Measurements from ENCODE around the gene SP140. TPM values are rescaled to one million over a fixed set of nuclear protein-coding genes. Genes with fewer than 3 reads are reported as not detected.
"Not testable (repeated sequence)": the region's sequence is repeated elsewhere in the genome, so short reads cannot be mapped to it uniquely, and the experiment has no call there.

SP140 gene
- total RNA-seq, 1 experiment from 2014 or later = 0.11 TPM

DNA sequence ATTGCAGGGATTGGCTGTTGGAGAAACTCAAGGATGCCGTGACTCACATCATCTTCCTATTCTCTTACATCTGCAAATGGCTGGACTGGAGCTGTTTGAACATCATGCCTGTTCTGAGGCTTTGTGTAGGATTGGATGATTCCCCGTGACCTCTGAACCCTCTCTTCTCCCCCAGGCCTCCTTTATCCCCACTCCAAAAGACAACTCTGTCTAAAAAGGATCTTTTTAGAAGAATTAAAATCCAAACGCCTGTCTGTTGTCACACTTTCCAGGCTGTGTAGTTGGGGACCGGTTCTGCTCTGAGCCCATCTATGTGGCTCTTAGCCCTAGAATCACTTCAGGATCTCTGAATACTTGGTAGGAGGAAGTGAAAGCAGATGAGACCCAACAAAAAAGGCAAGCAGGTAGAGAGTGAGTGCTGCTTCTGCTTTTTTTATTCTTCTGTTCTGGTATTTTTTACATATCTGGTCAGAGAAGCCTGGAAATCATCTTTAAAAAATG, 565 bp downstream of the SP140 start:
- DNase-seq (ENCODE audit: low read depth) = no peak

DNA sequence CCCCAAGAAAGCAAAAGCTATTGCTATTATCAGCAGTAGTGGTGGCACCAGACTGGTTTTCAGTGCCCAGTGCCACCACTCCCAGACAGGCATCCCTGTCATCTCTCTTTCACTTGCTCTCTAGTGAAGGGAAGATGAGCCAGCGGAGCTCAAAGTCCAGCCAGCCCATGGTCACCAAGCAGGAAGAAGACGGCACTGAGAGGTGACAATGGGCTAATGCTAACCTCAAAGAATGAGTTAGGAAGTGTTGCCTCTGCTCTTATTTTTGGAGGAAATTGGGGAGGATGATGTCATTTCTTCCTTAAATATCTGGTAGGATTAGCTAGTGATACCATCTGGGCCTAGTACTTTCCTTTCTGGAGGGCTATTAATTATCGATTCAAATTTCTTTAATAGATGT, 1.7 kb downstream of the SP140 start:
- DNase-seq (ENCODE audit: low read depth) = no peak

GRCh38 chr2:230230087-230230486, 4.6 kb downstream of the SP140 start:
- peak; percentile 81 for DNase-seq (ENCODE audit: low read depth)

- DNase-seq (ENCODE audit: low read depth) = no peak
These were observed 5.1 kb downstream of the SP140 start for GRCh38 chr2:230230496-230231200.

DNA sequence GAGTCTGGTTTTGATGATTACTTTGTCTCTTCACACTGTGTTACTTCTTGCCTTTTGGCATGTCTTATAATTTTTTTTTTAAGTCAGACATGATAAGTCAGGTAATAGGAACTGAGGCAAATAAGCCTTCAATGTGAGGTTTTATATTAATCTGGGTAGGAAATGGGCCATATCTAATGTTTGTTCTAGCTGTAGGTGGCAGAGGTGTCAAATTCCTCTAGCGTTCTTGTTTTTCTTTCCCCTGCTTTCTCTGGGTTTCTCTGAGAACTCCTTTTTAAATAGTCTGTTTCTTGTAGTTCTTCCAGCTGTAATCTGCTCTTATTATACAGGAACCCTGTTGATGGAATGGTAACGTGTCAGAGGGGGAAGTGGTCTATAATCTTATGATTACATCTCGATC, 5.7 kb downstream of the SP140 start:
- DNase-seq (ENCODE audit: low read depth) = no peak

DNA sequence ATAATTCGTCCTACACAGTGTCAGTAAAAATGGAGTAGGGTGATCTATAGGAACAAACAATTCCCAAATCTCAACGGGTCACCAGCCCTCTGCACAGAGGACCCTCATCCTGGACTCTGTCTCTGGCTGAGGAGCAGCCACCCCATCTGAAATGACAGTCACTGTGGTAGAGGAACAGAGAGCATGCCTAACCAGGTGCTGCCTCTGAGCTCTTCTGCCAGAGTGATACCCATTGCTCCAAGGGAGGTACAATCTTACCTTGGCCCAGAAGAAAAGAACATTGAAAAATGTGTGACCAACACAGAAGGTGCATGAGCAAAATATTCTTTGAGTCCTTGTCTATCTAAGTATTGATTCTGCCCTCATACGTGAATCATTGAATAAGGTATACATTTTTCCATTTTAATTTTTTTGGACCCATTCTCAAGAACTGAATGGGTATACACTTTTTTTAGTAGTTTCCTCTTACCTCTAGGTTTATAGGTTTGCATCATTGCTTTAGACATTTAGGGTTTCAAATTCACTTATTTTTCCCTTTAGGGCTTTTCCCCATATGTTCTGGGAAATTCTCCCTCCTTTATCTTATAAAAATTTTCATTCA, 8.7 kb downstream of the SP140 start:
- no peak for DNase-seq (ENCODE audit: low read depth)

GRCh38 chr2:230234845-230235244, 9.3 kb downstream of the SP140 start:
- peak; percentile 5 for DNase-seq (ENCODE audit: low read depth)

DNA sequence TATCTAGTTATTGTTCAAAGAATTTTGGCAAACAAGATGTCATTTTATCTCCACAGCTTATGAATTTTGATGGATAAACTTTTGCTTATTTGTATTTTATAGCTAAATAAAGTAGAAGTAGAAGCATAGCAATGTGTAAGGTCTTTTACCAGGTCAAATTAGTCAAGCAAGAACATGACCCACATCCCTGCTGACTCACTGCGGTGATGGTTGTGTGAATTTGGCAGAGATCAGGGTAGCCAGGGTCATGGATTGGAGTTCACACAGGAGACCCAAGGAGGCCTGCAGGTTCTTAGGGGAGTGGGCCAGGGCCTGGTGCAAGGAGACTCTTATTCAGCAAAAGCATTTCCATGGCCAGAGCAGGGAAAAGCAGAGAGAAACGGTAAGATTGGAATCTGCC, 18.7 kb downstream of the SP140 start:
- DNase-seq (ENCODE audit: low read depth) = no peak

GRCh38 chr2:230246206-230246605, 20.7 kb downstream of the SP140 start:
- DNase-seq (ENCODE audit: low read depth) = no peak

- no peak for DNase-seq (ENCODE audit: low read depth)
These were observed 24.7 kb downstream of the SP140 start for GRCh38 chr2:230250231-230250630.

DNA sequence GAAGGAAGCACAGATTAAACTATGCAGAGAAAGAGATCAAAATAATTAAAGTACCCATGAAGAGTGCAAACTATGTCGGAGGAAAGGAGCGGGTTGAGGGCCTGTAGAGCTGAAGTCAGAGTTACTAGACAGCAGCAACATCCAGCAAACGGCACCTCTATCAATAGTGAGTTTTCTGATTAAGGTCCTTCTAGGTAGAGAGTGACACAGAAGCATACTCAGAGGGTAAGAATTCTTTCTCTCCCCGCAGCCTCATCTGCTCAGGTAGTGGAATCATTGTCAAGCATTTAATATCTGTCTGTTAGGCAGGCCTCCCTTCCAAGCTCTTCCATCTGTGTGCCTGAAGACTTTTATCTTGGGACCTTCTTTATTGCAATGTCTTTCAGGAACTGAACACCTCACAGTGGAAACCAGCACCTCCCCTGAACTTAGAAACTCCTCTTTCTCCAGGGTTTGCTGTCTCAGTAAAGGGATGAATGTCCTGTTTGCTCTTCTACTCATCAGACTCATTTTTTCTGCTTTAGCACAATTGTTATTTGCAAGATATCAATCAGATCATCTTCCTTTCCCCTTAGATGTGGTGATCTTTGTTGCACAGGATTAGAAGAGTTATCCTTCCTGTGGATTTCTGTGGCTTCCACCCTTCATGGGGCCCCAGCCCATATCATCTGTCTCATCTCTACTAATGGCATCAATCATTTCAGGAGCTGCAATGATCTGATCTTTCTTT, 28.8 kb downstream of the SP140 start:
- DNase-seq (ENCODE audit: low read depth) = no peak

DNA sequence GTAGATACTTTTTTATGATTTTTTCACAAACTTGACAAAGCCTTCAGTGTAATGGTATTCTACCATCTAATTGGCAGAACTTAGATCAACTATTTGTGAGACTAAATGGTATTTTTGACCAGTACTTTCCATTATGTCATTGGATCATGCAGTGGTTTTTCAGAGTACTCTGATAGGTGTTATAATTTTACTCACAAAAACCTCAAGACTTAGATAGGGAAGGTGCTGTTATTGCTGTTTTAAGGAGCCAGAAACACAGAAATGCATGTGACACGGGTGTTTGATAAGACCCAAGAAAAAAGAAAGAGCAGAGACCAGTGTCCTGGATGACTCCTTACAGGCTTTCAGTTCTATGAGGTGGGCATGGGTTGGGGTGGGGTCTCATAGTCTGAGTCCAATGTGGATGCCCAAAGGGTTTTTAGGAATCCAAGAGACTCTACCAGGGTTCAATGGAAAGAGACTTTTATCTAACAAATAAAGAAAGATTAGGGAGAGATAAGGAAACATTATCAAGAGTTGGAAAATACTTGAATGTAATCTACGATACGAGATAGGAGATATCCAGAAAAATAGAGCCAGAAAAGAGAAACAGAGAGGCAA, 31.3 kb downstream of the SP140 start:
- no peak for DNase-seq (ENCODE audit: low read depth)

- DNase-seq (ENCODE audit: low read depth) = no peak
These were observed 32.9 kb downstream of the SP140 start for GRCh38 chr2:230258483-230258882.

GRCh38 chr2:230262246-230262645, 36.7 kb downstream of the SP140 start:
- no peak for DNase-seq (ENCODE audit: low read depth)

DNA sequence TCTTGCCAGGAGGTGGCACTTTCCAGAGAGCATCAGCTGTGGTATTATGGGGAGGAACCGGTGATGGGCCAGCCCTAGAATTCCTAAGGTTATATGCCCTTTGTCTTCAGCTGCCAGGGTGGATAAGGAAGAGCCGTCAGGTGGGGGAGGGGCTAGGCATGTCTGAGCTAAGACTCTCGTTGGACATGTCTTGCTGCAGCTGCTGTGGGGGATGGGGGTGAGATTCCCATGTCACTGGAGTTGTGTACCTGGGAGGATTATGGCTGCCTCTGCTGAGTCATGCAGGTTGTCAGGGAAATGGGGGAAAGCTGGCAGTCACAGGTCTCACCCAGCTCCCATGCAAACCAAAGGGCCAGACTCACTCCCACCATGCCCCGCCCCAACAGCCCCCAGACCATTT, 39.4 kb downstream of the SP140 start:
- not testable (repeated sequence) for DNase-seq (ENCODE audit: low read depth)

GRCh38 chr2:230266638-230267037, 41.1 kb downstream of the SP140 start:
- no peak for DNase-seq (ENCODE audit: low read depth)

DNA sequence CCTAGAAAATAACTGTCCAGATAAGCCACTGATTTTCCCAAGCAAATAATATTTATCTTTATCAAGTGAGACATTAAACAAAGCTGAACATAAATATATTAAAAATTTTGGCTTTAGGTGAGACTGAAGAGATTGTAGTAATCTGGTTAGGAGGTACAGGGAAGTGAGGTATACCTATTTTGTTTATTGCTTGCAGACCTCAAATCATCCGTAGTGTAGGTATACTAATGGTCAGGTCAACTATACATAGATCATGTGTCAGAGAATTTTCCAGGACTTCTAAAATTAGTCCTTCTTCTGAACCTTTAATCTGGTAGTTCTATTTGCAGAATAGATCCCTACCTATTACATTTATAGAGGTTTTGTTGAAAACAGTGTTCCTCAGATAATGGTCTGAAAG, 41.5 kb downstream of the SP140 start:
- no peak for DNase-seq (ENCODE audit: low read depth)

- no peak for DNase-seq (ENCODE audit: low read depth)
These were observed 42.0 kb downstream of the SP140 start for GRCh38 chr2:230267556-230267955.

GRCh38 chr2:230268606-230269243, 43.2 kb downstream of the SP140 start:
- no peak for DNase-seq (ENCODE audit: low read depth)

- DNase-seq (ENCODE audit: low read depth) = no peak
These were observed 44.2 kb downstream of the SP140 start for GRCh38 chr2:230269715-230270114.

DNA sequence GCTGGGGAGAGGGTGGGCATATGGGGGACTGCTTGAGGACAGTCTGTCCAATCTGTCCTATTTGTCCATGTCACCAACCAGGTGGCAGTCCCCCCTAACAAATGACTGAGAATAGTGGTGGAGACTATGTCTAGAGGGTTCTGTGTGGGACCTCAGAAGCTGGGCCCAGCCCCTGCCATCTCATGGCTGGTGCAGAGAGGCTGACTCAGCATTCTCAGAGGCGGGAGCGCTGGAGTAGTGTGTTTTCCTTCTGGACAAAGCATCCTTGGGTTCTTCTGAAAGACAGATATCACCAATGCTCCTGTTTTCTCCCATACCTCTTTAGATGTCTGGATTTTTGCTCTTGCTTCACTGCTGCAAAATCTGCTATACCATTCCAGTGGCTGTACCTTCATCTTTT, 57.4 kb downstream of the SP140 start:
- DNase-seq (ENCODE audit: low read depth) = no peak

- no peak for DNase-seq (ENCODE audit: low read depth)
These were observed 60.5 kb downstream of the SP140 start for GRCh38 chr2:230286048-230286447.
